SK-N-SH treated with all-trans-retinoic acid at 6 μM for 48 hours (cell line): Measurements from ENCODE around the gene AKAP6.

Experiments
- ATAC-seq: fragments of 200-7000 bp; cut with Tn5 transposase; 3 replicates; pipeline ENCODE4 v1.9.1; 2020; ENCODE audit warnings: mild to moderate bottlenecking, moderate library complexity
- BACH2 ChIP-seq: fragments of 250-450 bp; sonication (Bioruptor Pico); IDR thresholded peaks from 2 replicates; pipeline ENCODE4 v1.9.0; 2021; ENCODE audit warnings: mild to moderate bottlenecking, borderline replicate concordance
- CREB5 ChIP-seq: fragments of 250-450 bp; sonication (Bioruptor Pico); IDR thresholded peaks from 2 replicates; pipeline ENCODE4 v1.5.1; 2020; ENCODE audit warnings: low read depth, mild to moderate bottlenecking, moderate library complexity
- CSDC2 ChIP-seq: fragments of 250-450 bp; sonication (Bioruptor Pico); IDR thresholded peaks from 2 replicates; pipeline ENCODE4 v1.5.0; 2020; ENCODE audit warnings: mild to moderate bottlenecking, moderate library complexity
- CSRNP3 ChIP-seq: fragments of 250-450 bp; sonication (Bioruptor Pico); IDR thresholded peaks from 2 replicates; pipeline ENCODE4 v1.5.1; 2021; ENCODE audit warnings: mild to moderate bottlenecking, moderate library complexity
- ESRRG ChIP-seq: fragments of 250-450 bp; sonication (Bioruptor Pico); IDR thresholded peaks from 2 replicates; pipeline ENCODE4 v1.6.1; 2021; ENCODE audit warnings: mild to moderate bottlenecking
- GLIS3 ChIP-seq: fragments of 250-450 bp; sonication (Bioruptor Pico); IDR thresholded peaks from 2 replicates; pipeline ENCODE4 v1.5.0; 2020; ENCODE audit warnings: mild to moderate bottlenecking, moderate library complexity
- ISL1 ChIP-seq: fragments of 250-450 bp; sonication (Bioruptor Pico); IDR thresholded peaks from 2 replicates; pipeline ENCODE4 v2.1.2; 2022; ENCODE audit warnings: mild to moderate bottlenecking, moderate library complexity
- OSR1 ChIP-seq: fragments of 250-450 bp; sonication (Bioruptor Pico); IDR thresholded peaks from 2 replicates; pipeline ENCODE4 v1.8.0; 2022; ENCODE audit warnings: moderate library complexity, mild to moderate bottlenecking, inconsistent platforms
- PATZ1 ChIP-seq: fragments of 250-450 bp; sonication (Bioruptor Pico); IDR thresholded peaks from 2 replicates; pipeline ENCODE4 v1.8.0; 2020; ENCODE audit warnings: mild to moderate bottlenecking, moderate library complexity, borderline replicate concordance
- POU6F1 ChIP-seq: fragments of 250-450 bp; sonication (Bioruptor Pico); IDR thresholded peaks from 2 replicates; pipeline ENCODE4 v1.8.0; 2021; ENCODE audit warnings: low read depth, mild to moderate bottlenecking, moderate library complexity, borderline replicate concordance
- PPARA ChIP-seq: fragments of 250-450 bp; sonication (Bioruptor Pico); IDR thresholded peaks from 2 replicates; pipeline ENCODE4 v1.5.0; 2020; ENCODE audit warnings: mild to moderate bottlenecking, borderline replicate concordance
- RARB ChIP-seq: fragments of 250-450 bp; sonication (Bioruptor Pico); IDR thresholded peaks from 2 replicates; pipeline ENCODE4 v1.8.0; 2021; ENCODE audit warnings: mild to moderate bottlenecking, moderate library complexity
- SNAI2 ChIP-seq: fragments of 250-450 bp; sonication (Bioruptor Pico); IDR thresholded peaks from 2 replicates; pipeline ENCODE4 v1.5.0; 2020; ENCODE audit warnings: mild to moderate bottlenecking, moderate library complexity
- TCF4 ChIP-seq: fragments of 250-450 bp; sonication (Bioruptor Pico); IDR thresholded peaks from 2 replicates; pipeline ENCODE4 v1.8.0; 2021; ENCODE audit warnings: mild to moderate bottlenecking, moderate library complexity, borderline replicate concordance
- TOX ChIP-seq: fragments of 250-450 bp; sonication (Bioruptor Pico); IDR thresholded peaks from 2 replicates; pipeline ENCODE4 v1.8.0; 2021; ENCODE audit warnings: mild to moderate bottlenecking, moderate library complexity, borderline replicate concordance
- TSHZ2 ChIP-seq: fragments of 250-450 bp; sonication (Bioruptor Pico); IDR thresholded peaks from 2 replicates; pipeline ENCODE4 v1.5.0; 2020; ENCODE audit warnings: mild to moderate bottlenecking, moderate library complexity
- ZC3H10 ChIP-seq: fragments of 250-450 bp; sonication (Bioruptor Pico); IDR thresholded peaks from 2 replicates; pipeline ENCODE4 v1.5.1; 2021; ENCODE audit warnings: mild to moderate bottlenecking, moderate library complexity
- ZFP3 ChIP-seq: fragments of 250-450 bp; sonication (Bioruptor Pico); IDR thresholded peaks from 2 replicates; pipeline ENCODE4 v1.5.0; 2020; ENCODE audit warnings: mild to moderate bottlenecking, moderate library complexity
- ZFP30 ChIP-seq: fragments of 450-650 bp; formaldehyde crosslinking; IDR thresholded peaks from 2 replicates; pipeline ENCODE4 v1.5.0; 2022; ENCODE audit warnings: mild to moderate bottlenecking, moderate library complexity
- ZNF565 ChIP-seq: fragments of 450-650 bp; formaldehyde crosslinking; conservative IDR thresholded peaks from 2 replicates; pipeline ENCODE4 v1.5.0; 2020; ENCODE audit warnings: low read depth, mild to moderate bottlenecking, moderate library complexity
- ZNF70 ChIP-seq: fragments of 450-650 bp; formaldehyde crosslinking; IDR thresholded peaks from 2 replicates; pipeline ENCODE4 v1.5.0; 2020; ENCODE audit warnings: mild to moderate bottlenecking, moderate library complexity
- ZNF8 ChIP-seq: fragments of 450-650 bp; formaldehyde crosslinking; IDR thresholded peaks from 2 replicates; pipeline ENCODE4 v1.5.0; 2020; ENCODE audit warnings: mild to moderate bottlenecking, moderate library complexity

The AKAP6 gene

GRCh38 chr14:32470161-32470715 lies 141.1 kb downstream of the AKAP6 start:
- peak; percentile 12; the same call in 1 of the 3 replicates for ATAC-seq
- TF ChIP-seq ZNF565 (CRISPR knock-in tag) = no peak
- TF ChIP-seq CREB5 (CRISPR knock-in tag) = no peak
- no peak for TF ChIP-seq GLIS3 (CRISPR knock-in tag)
- 0 out of 2 replicates have a peak, but pooled peaks have one; percentile 33 for TF ChIP-seq TOX
- 0 out of 2 replicates have a peak, but pooled peaks have one; percentile 15 for TF ChIP-seq PATZ1 (CRISPR knock-in tag)
- TF ChIP-seq ZNF70 (CRISPR knock-in tag) = no peak
- TF ChIP-seq CSRNP3 (CRISPR knock-in tag) = no peak
- no peak for TF ChIP-seq BACH2 (CRISPR knock-in tag)
- TF ChIP-seq ZFP3 (CRISPR knock-in tag) = 0 out of 2 replicates have a peak, but pooled peaks have one; percentile 27
- TF ChIP-seq TCF4 (CRISPR knock-in tag) = no peak
- peak; percentile 56; the same call in 1 of the 2 replicates for TF ChIP-seq ZC3H10 (CRISPR knock-in tag)
- 0 out of 2 replicates have a peak, but pooled peaks have one; percentile 21 for TF ChIP-seq RARB (CRISPR knock-in tag)
- TF ChIP-seq ISL1 (CRISPR knock-in tag) = peak; percentile 27; the same call in 1 of the 2 replicates
- 0 out of 2 replicates have a peak, but pooled peaks have one; percentile 20 for TF ChIP-seq SNAI2 (CRISPR knock-in tag)
- TF ChIP-seq PPARA = no peak
- no peak for TF ChIP-seq OSR1
- no peak for TF ChIP-seq CSDC2 (CRISPR knock-in tag)

GRCh38 chr14:32471181-32471580 lies 142.1 kb downstream of the AKAP6 start:
- TF ChIP-seq ISL1 (CRISPR knock-in tag) = peak; percentile 11
- TF ChIP-seq OSR1 = no peak
- 0 out of 2 replicates have a peak, but pooled peaks have one; percentile 32 for TF ChIP-seq CSDC2 (CRISPR knock-in tag)
- ATAC-seq = no peak

- no peak for ATAC-seq
These were observed 143.0 kb downstream of the AKAP6 start for GRCh38 chr14:32472076-32472475.

More at GRCh38 chr14:32472076-32472475, 143.0 kb downstream of the AKAP6 start:
- TF ChIP-seq CREB5 (CRISPR knock-in tag) (no peak), ZNF8 (no peak), ZFP30 (CRISPR knock-in tag) (no peak), CSDC2 (CRISPR knock-in tag) (no peak), ESRRG (CRISPR knock-in tag) (no peak), TOX (no peak), TCF4 (CRISPR knock-in tag) (no peak), PATZ1 (CRISPR knock-in tag) (no peak), TSHZ2 (no peak), POU6F1 (CRISPR knock-in tag) (no peak), ZNF70 (CRISPR knock-in tag) (no peak), PPARA (no peak)
